HG03575 (cell line): ENCODE results near the gene AKAP13.

Experiments used
- ATAC-seq: cut with Tn5 transposase; IDR thresholded peaks from one replicate; pipeline ENCODE4 v1.9.1; 2021; ENCODE audit not compliant: unreplicated experiment, insufficient number of reproducible peaks, low FRiP score; ENCODE audit errors: extremely low read depth

AKAP13 gene

DNA sequence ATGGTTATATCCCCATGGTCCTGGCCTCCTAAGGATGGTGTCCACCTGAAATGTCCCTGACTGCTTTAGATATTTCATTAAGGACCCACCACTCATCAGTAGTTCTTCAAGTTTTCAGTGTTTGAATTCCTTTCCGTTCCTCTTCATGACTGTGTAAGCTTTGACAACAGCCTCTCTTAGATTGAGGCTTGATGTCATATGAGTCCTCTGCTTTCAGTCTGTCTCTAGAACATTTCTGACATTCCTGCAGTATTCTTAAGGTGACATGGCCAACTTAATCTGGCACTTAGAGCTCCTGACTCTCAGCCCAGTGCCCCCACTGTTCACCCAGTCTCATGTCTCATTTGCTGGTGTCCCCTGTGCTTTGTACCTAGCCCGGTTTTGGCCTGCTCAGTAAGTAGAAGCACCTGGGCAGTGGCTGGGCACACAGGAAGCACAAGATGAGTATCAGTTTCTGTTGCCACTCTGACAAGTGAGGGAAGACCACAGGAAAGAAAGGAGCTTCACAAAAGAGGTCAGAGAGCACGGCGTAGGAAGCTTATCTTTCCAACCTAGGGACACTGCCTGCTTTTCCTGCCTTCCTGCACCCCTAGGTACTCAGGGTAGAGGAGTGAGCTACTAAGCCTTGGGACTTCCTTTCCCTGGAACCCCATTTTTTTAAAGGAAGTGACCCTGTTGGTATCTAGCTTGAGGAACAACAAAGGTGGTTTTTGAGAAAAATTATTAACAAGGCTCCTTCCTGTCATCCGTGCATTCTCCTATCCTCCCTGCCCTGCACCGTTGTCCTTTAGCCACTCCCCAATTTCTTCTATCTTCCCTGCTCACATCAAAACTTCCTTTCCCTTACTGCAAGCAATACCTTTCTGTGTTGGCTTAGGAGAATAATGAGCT lies 311.2 kb downstream of the AKAP13 start:
- ATAC-seq = no peak

DNA sequence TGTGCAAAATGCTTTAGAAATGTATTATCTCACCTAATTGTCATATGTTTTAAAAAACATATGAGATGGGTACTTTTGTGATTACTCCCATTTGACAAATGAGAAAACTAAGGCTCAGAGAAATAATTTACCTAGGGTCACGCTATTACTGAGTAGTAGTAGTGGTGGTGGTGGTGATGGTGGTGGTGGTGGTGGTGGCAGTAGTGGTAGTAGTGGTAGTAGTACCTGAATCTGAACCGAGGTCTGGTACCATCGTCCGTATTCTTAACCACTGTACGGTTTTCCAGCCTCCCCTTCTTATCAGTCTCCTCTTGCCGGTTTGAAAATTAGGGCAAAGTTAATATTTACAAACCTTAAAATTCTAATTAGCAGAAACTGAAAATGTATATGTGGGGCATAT lies 311.9 kb downstream of the AKAP13 start:
- no peak for ATAC-seq

DNA sequence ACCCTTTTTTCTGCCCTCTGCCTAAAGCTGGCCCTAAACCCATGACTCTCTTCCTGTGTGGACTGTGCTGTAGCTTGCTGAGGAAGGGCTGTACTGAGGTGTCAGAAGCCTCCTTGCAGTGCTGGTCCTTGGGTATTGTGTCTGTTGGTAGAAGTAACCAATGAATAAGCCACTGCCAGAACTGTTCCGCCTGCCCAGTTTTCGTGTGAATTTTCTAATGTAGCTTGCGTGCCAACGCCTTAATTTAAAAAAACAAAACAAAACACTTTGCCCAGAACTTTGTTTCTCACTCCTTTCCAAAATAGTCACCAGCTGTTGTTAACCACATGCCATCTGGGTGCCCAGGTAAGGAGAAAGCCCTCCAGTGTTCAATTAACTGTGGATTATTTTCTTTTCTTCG lies 312.5 kb downstream of the AKAP13 start:
- no peak for ATAC-seq

DNA sequence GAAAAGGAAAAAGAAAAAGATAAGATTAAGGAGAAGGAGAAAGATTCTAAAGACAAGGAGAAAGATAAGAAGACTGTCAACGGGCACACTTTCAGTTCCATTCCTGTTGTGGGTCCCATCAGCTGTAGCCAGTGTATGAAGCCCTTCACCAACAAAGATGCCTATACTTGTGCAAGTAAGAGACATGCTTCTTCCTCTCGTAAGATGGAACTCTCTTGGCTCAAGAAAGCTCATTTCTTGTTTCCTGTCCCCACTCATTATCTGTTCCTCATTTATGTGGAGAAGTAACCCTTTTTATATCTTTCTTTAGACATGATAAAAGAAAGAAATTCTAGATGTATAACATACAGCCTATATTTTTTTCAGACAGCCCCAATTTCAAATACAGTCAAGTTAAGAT lies 312.9 kb downstream of the AKAP13 start:
- no peak for ATAC-seq

DNA sequence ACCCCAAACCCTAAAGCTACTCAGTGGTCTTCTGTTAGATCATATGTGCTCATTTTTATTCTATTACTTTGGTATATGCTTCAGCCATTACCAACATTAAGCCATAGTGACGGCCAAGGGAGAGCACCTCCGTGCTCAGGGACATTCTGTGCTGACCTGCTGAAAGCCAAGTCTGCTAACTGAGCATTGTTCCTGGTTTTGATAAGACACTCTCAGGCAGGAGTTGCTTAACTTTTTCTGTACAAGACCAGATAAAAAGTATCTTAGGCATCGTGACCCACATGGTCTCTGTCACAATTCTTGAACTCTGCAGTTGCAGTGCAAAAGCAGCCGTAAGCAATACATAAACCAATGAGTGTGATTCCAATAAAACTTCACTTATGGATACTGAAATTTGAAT lies 313.7 kb downstream of the AKAP13 start:
- no peak for ATAC-seq

DNA sequence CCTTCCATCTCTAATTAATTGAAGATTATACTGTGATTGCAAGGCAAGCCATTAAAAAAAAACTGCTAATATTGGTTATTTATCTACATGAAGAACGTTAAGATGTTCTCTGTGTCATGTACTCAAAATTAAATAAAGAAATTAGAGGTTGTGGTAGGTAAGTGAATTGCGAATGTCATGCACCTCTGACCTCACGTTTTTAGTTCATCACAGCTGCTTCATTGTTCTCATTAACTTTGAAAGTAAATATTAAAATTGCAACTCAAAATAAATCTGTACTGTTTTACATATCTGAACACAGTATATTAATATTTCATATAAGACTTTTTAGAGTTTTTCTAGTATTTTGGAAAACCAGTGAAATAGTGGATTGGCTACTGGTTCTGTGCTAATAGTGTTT lies 320.4 kb downstream of the AKAP13 start:
- no peak for ATAC-seq

DNA sequence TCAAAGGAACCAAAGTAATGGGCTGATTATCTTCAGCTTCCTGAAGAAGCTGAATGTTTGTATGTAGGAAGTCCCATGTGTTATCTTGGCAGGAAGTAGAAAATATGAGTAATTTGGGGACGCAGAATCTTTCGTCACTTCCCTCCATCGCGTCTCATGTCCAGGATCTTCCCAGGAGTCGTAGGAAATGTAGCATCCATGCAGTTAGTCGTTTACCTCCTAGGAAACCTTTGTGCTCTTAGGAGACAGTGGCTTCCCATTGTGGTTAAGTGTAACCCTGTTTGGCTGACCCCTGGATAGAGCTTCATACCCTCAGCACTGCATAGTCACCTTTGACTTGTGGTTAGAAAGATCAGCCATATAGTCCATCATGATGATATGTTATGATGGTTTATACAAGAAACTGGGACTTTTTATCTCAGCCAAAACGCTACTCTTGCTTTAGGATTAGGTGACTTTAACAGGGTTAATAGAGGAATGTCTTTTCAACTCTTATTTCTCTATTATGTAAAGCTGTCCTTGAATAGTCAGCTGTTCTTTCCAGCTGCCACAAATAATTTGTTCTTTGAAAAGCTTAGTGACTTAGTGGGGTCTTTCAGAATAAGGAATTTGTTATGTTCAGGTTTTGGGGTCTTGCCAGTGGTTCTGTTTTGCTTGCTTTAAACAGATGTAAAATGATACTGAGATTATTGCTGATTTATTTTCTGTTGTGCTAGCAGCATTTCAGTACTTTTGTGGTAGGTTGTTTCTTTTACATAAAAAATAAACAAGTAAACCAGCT lies 322.1 kb downstream of the AKAP13 start:
- no peak for ATAC-seq

DNA sequence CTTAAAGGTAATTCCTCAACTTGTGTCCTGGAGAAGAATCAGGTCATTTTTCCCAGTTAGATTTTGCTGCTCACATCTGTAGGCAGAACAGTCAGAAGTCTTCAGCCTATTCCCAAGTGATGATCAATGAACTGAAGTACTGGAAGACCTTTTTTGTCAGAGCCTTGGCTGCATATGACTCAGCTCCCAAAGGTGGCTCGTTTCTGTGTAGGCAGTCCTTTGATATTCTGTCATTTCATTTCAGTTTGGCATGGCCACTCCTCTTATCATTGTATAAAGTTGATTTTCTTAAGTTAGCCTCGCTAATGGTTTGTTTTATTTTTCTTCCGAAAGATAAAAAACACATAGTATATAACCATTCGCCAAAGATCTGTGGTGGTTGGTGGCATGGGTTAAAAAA lies 323.7 kb downstream of the AKAP13 start:
- ATAC-seq = no peak

DNA sequence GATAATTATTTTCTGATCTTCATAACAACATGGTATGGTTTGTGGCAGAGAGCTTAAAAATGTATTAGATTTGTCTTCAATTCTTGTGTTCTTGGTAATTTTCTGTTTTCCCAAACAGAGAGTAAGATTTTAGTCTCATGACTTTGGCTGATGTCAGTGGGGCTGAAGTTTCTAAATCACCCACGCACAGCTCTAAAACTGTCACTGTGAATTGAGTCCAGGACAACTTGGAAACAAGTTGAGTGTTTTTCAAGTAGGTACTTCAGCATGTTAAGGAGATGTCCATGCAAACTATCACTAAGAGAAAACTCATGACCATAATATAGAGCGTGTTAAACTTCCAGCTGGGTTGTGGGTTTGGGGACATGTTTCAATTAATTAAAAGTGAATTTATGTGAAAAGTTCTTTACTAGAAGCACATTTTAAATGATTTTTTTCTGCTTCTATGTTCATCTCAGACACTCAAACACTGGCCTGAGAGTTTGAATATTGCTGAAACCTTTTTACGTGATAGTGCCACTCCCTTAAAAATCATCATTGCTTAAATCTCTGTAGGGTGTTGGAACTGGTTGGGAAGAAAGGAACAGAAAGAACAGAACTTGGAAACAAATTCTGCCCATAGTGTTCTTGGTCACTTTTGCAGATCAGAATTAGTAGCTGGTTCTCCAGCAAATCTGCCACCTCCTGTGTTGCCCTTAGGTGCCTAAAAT lies 324.5 kb downstream of the AKAP13 start:
- no peak for ATAC-seq

DNA sequence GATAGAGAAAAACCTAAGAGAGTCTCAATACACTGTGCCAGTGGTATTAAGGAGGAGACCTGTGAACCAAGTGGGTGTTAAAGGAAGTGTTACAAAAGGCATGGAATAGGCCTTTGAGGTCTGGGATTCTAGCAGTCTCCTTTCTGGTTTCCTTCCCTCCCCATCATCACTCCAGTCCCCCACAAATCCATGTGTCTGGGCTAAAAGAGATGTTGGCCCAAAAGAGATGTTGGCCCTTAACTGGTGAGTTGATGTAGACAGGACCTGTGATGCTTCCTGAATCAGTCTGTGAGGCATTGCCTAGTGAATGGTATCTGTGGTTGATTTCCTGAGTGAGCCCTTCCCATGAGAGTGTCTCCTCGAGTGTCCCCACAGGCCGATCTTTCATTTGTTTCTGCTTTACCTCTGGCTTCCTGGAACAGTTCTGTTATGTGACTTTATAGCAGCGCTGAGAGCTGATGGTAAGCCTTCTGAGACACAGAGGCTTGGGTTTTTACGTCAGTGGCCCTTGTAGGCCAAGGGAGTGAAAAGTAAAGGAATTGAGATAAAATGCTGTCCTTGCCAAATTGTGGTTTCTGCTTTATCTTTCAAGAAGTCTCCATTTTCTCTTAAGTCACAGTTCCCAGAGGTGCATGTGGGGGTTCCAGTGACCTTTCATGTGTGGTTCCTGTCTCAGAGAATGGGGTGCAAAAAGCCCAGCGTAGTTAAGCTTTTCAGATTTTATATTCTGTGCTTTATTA lies 326.5 kb downstream of the AKAP13 start:
- ATAC-seq = no peak

DNA sequence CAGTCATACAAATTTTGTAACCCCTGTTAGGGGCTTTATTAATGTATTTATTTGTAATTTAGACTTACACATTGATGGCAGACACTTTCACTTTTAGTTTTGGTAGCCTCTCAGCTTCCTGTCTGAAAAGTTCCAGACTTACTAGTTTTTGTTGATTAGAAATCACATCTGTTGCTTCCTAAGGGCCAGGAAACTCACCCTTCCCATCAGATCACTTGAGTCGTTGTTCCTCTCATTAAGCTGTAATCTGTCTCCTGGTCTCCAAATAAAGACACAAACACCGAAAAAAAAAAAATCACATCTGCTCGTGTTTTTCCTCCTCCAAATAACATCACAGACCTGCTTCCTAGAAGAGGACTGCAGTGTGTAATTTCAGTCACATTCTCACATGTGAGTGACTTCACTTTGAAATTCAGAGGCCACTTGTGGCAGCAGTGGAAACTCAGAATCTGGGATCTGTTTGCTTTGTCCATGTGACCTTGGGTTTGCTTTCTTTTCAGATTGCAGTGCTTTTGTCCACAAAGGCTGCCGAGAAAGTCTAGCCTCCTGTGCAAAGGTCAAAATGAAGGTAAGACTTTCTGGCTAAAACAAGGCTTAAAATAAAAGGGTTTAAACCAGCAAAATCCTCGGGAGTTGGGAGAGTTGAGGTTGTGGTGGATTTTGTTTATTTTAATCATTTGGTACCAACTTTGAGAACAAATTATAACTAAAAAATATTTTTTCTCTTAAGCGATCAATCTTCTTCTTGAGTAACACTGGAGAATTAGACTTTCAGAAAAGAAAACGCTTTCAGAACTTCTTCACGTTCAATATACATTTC lies 327.3 kb downstream of the AKAP13 start:
- no peak for ATAC-seq

DNA sequence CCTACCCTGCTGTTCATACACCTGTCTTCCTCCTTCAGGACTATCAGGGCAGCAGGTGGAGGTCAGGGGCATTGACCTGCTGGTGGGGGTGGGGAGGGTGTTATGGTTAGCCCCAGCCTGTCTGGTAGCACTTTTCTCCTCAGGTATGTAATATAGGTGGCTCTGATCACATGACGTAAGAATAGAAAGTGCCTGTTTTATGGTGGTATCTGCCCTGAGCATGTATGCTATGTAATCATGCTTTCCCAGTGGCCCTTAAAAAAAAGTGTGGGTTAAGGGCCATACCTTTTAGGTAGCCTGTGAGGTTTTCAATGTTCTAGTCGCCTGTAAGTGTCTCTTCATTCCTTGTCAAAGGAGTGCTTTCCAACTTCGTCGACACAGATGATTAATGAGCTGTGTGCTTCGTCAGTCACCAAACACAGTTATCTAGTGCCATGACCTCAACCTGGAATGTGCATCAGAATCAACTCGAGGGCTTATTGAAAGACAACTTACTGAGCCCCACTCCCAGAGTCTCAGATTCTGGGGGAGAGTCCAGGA lies 328.1 kb downstream of the AKAP13 start:
- ATAC-seq = no peak

DNA sequence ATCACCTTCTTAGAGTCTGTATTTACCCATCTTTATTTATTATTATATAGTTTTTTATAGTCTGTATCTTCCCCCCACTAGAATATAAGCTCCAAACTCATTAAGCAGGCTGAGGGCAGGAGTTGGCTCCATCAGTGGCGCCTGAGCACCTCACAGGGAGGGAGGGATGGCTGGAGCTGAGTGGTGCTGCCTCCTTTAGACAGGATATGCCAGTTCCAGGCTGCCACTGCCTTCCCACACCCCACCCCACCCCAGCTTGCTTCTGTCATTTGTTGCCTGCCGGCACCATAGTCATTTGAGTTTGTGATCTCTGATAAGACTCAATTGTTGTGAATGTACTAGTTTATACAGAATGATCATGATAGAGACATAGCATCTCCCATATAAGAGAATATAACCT lies 328.8 kb downstream of the AKAP13 start:
- no peak for ATAC-seq

DNA sequence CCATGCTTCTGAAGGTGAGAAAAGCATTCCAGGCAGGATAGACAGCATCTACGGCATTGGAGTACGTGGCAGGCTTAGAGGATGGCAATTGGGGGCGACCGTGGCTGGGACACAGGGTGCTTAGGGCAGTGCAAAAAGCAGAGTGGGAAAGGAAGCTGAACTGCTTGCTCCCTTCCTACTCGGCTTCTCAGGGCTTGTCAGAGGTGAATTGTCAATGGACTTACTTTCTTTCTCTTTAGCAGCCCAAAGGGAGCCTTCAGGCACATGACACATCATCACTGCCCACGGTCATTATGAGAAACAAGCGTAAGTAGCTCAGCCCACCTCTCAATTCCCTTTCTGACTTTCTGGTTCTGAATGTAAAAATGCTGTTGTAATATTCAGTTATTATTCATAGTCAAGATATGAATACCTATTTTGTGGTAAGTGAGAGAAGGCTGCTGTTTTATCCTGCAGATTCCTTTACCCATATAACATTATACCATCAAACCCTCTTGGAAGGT lies 330.0 kb downstream of the AKAP13 start:
- no peak for ATAC-seq

DNA sequence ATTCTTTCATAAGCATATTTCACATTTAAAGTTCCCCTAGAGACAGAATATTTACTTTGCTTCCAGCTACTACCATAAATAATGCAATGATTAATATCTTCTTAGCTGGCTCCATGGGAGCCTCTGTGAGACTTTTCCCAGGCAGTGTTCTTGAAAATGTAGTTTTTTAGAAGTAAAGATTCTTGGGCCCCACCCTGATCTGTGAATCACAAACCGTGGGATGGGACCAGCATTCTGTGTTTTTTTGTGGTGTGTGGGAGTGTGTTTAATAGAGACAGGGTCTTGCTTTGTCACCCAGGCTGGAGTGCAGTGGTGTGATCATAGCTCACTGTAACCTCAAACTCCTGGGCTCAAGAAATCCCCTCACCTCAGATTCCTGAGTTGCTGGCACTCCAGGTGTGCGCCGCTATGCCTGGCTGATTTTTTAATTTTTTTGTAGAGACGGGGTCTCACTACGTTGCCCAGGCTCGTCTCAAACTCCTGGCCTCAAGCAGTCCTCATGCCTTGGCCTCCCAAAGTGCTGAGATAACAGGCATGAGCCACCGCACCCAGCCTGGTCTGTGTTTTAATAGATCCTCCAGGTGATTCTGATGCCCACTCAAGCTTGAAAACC lies 331.3 kb downstream of the AKAP13 start:
- ATAC-seq = no peak

DNA sequence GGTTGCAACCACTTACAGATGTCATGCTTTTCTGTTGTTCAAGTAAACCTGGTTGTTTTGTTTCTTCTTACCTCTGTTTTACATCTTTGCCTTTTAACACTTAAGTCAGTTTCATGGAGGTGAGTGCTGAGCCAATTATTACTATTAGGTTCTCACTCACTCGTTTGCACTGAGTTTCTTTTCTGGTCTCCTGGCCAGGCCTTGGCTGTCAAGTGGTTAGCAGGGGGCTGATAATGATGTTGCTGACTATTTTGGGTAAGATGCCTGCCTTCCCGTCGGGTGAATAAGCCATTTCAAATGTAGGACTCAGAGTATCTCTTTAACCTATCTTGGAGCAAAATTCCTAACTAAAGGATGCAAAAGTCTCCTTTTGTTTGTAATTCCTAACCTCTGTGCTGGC lies 335.9 kb downstream of the AKAP13 start:
- ATAC-seq = no peak

DNA sequence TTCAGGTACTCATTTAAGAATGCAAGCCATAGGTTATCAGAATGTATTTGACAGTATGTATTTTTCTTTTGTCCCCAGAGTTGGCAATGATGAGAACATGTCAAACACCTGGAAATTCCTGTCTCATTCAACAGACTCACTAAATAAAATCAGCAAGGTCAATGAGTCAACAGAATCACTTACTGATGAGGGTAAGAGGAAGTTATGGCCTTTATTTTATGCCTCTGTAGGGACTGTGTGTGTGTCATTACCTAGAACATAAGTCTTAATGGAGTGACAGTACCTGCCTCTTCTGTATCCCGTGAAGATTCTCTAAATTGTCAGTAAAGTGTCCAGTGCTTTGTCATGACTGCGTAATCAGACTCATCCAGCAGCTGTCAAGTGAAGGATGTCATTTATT lies 336.8 kb downstream of the AKAP13 start:
- ATAC-seq = no peak
